HG03460 (cell line): ENCODE data around the gene NCS1.

Experiments used
- ATAC-seq: cut with Tn5 transposase; IDR thresholded peaks from one replicate; pipeline ENCODE4 v1.9.1; 2021; ENCODE audit not compliant: unreplicated experiment

The NCS1 gene

DNA sequence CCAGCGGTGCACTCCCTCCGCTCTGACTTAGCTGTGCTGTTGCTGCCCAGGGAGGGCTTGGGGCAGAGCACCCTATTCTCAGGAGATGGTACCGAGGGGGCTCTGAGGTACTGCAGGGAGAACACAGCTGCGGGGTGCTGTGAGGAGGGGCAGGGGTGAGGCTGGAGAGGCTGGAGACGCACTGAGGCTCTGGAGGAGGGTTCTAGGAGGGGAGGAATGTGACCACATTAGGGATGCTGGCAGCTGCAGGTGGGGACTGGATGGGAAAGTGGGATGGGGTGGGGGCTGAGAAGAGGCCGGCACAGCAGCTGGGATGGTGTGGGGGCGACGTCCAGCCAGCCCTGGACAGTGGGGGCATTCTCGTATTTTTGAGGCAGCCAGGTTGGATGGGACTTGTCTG is 20.9 kb downstream of the NCS1 start:
- ATAC-seq, result no peak

DNA sequence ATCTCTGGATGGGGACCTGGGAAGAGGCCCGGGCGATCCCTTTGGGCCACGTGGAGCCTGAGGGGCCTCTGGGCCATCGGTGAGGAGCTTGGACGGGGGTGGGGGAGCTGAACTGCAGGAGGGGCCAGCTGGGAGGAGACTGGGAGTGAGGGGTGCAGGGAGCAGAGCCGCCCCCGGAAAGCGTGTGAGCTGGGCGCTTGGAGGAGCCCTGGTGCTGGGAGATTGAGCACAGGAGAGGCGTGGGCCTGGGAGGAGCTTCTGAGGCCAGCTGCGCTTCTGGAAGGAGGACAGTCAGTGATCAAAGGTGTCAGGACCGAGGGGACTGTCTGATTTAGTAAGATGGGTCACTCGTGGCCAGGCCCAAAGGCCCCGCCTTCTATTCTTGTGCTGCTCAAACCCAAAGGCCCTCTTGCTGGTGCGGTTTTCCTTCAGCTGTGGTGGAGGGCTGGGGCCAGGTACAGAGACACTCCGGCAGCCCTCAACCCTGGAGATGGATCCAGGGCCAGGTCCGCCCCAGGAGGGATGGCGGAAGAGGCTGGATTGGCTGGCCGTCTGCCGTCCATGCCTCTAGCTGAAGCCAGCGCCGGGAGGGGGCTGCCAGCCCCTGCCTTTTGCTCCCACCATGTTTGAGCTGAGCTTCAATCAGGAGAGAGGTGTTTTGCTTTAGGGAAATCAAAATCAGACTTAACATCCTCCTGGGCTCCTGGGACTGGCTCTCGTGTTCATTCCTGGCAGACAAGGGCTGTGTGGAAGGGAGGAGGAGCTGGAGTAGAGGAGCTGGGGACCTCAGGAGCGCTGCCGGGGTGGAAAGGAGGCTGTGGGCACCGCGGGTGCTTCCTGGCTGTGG is 21.6 kb downstream of the NCS1 start:
- no peak for ATAC-seq

DNA sequence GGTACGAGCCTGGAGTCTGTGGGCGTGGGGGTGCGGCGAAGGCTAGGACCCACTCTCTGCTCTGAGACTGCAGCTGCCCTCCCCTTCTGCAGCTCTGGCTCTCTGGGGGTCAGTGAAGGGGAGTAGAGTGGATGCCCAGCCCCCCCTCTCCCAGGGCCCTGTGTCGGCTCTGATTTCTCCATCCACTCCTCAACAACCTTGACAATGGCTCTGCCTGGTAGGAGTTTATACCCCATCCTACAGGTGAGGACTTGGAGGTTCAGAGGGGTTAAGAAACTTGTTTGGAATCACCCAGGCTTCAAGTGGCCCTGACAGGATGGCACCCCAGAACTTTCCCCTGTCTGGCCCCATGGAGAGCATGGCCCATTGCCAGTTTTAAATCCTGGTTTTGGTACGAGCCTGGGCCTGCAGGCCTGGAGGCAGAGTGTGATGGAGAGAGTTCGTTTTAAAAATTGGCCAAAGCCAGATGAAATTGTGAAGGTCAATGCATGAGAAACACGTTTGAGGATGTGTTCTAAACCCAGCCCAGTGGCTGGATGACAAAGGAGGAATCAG is 22.3 kb downstream of the NCS1 start:
- ATAC-seq, result no peak

DNA sequence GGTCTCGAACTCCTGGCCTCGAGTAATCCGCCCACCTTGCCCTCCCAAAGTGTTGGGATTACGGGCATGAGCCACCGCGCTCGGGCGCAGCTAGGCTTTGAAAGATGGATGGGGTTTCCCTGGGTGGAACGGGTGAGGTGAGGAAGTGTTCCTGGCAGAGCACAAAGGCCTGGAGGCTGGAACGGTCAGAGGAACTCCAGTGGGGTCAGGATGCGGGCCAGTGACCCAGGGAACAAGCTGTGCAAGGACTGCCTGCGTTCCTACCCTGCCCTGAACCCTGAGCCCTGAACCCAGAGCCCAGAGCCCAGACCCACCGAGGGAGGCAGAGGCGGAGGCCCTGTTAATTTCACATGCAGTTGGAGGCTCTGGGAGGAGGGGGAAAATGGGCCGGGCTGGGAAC is 23.4 kb downstream of the NCS1 start:
- ATAC-seq, result no peak

DNA sequence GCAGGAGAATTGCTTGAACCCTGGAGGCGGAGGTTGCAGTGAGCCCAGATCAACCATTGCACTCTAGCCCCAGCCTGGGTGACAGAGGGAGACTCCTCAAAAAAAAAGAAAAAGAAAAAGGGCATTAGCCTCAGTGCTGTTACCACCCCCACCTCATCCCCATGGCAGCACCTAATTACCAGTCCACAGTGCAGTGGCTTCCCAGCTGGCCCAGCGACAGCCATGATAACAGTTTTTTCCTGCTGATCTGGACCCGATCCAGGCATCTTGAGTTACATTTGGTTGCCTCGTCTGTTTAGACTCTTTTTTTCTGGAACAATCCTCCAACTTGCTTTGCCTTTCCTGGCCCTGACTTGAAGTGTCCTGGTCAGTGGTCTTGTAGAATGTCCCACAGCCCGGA is 24.4 kb downstream of the NCS1 start:
- ATAC-seq, result no peak

DNA sequence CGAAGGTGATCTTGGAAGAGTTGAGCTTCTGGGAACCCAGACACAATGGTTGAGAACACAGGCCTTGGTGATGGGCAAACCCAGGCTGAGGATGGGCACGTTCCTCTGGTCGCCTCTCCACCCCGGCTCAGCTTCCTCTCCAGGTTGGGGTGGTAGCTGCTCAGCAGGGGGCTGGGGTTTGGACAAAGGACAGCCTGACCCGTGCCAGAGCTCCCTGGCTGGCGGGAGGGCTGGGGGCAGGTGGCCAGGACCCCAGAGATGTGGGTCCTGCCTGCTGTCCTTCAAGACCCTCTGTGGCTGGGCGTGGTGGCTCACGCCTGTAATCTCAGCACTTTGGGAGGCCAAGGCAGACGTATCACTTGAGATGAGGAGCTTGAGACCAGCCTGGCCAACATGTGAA is 25.2 kb downstream of the NCS1 start:
- no peak for ATAC-seq

DNA sequence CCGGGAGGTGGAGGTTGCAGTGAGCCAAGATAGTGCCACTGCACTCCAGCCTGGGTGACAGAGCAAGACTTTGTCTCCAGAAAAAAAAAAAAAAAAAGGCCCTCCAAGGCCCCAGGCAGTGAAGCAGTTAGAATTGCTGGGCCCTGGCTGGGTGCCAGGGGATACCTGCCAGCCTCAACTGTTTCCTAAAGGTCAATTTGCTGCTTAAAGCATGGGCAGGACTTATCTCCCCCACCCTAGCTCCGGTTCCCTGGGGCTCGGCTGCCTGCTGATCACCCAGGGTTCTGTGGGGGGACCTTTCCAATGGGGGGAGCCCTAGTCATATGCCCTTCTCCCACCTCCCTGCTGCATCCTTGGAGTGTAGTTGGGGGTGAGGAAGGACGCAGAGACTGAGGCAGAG is 25.7 kb downstream of the NCS1 start:
- ATAC-seq, result no peak

DNA sequence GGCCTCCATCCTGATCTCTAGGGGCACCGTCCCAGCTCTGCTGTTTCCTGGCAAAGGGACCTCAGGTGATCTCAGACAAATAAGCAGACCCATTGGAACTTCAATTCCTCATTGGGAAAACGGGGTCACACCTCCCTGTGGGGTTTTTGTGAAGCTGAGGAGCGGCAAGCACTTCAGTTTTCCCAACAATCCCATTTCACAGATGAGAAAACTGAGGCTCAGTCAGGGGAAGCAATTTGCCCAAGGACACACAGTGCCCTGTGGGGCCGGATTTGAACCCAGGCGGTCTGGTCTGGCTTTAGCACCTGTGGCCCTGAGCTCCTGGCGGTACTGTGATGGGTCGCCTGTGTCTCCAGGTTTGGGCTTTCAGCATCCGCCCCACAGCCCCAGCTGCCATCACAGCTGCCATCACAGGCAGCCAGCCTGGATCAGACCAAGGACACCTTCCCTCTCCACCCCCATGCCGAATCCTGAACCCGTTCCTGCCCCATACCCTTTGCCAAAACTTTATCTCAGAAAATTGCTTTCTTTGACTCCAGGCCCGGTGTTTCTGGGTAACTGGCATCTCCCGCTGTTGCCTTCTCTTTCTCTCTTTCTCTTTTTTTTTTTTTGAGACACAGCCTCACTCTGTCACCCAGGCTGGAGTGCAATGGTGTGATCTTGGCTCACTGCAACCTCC is 26.4 kb downstream of the NCS1 start:
- no peak for ATAC-seq

DNA sequence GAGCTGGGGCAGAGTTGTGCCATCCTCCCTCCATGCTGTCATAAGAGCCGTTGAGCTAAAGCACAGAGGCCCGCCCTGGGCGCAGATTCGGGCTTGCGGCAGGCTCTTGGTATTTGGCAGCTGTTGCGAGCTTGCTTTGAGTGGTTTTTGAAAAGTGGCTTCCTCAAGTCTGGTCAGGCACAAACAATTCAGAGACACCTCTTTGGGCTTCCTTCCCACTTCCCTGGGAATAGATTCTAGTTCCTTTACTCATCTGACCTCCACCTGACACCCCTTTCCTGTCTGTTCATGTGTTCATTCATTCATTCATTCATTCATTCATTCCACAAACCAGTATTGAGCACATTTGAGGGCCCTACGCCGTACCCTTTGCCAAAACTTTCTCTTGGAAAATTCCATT is 27.4 kb downstream of the NCS1 start:
- ATAC-seq, result no peak

DNA sequence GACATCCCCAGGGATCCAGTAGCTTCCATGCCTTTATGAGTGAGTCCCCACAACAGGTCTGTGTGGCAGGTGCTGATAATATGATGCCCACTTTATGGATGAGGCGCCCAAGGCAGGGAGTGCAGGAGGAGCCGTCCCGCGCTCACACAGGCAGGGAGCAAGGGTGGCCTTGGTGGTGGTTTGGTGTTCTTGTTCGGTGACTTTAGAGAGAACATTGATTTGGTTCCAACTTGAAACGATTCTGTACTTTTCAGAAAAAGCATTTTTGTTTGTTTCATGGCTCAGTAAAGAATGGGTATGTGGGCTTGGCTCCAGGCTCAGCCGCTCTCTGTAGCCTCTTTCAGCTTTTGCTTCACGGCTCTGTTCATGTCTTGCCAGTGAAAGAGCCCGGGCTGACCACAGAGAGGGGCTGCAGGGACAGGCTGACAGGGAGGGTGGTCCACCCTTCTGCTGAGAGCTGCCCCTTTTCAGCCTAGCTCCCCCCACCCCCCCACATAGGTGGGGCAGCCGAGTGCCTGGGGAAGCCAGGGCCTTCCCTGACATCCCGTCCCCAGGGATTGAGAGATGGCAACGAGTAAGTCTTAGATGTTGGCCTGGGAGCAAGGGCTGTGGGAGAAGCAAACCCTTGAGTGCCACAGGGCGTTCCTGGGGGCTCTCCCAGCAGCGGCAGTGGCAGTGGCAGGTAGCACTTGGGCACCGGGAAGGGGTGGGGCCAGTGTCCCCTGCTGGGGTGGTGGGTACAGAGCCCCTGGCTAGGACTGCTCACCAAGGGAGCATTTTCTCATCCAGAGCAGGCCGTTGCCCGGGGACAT is 28.0 kb downstream of the NCS1 start:
- no peak for ATAC-seq

DNA sequence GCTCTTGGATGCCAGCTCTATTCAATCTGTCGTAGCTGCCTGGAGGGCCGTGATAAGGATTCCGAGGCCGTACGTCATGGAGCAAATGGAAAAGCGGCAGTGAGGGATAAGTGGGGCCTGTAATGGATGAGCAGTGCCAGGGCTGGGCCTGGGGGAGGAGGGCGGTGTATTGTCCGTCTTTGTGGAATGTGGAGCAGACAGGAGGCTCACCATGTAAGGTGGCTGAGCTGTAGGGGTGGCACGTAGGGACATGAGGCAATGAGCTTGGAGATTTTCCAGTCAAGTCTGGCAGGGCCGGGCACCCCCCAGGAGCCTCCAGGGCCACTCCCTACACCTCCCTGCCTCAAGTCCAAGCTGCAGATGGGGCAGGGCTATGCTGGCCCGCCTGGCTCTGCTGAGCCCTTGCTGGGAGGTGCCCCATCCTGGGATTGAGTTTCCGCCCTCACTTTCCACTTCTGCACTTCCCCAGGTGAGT is 29.2 kb downstream of the NCS1 start:
- no peak for ATAC-seq

DNA sequence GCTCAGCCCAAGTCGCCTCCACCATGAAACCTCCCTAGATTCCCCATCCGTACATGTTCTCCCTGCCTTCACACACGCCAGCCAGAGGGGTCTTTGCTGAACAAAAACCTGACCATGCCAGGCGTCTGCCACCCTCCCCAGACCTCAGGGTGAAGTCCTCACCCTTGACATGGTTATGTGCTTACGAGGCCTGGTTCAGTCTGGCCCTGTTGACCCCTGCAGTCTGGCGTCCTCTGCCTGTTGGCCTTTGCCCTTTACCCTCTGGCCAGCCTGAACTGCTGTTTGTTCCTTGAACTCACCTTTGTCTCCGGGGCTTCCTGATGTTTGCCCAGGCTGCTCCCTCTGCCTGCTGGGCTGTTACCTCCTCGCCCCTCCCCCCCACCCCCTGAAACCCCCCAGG is 29.8 kb downstream of the NCS1 start:
- no peak for ATAC-seq

DNA sequence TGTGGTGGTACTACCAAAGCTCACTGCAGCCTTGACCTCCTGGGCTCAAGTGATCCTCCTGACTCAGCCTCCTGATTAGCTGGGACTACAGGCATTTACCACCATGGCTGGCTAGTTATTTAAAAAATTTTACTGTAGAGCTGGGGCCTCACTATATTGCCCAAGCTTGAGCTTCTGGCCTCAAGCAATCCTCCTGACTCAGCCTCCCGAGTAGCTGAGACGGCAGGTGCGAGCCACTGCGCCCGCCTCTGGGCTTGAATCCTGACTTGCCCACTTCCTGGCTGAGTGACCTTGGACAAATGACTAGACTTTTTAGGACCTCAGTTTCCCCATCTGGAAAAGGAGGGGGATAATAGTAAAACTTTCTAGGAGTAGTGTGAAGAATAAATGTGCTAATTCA is 32.1 kb downstream of the NCS1 start:
- ATAC-seq, result no peak

DNA sequence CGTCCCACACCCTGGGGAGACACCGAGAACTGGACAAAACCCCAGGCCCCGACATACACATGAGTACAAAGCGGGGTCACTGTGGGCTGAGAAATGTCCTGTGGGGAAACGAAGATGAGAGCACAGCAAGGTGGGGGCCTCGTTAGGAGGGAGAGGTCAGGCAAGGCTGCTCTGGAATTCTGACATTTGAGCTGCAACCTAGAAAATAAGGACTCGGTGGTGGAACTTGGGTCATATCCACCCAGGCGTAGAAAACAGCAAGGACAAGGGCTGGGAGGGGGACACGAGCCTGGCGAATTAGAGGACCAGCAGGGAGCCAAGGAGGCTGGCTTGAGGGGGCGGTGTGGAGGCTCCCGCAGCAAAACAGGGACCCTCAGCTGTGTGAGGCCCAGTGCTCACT is 32.8 kb downstream of the NCS1 start:
- ATAC-seq, result no peak

DNA sequence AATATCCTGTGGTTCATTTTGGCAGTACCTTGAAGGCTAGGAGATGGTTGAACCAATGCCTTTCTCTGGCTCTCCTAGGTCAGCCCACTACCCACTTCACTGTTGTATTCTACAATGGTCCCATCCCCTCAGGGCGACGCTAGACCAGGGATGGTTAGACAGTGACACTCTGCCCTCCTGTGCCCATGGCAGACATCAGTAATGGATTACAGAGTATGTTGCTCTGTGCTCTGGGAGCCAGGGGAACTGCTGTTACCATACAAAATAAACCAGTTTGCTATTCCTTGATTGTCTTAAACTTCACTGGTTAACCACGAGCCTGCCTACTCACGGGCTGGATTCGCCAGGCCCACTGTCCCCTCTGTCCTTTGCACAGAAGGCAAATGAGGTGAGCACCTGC is 33.7 kb downstream of the NCS1 start:
- no peak for ATAC-seq

DNA sequence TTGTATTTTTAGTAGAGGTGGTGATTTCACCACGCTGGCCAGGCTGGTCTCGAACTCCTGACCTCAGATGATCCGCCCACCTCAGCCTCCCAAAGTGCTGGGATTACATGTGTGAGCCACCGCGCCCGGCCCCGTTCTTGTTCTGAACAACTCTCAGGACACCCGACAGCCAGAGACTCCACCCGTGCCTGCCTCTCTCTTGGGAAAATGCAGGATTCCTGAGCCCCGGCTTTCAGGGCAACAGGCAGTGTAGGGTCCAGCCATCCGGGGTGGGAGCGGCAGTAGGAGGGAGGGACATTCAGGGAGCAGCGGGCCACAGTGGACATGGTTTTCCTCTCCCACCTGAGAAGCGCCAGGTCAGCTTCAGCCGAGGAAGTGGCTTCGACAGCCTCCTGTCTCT is 34.4 kb downstream of the NCS1 start:
- ATAC-seq, result no peak

DNA sequence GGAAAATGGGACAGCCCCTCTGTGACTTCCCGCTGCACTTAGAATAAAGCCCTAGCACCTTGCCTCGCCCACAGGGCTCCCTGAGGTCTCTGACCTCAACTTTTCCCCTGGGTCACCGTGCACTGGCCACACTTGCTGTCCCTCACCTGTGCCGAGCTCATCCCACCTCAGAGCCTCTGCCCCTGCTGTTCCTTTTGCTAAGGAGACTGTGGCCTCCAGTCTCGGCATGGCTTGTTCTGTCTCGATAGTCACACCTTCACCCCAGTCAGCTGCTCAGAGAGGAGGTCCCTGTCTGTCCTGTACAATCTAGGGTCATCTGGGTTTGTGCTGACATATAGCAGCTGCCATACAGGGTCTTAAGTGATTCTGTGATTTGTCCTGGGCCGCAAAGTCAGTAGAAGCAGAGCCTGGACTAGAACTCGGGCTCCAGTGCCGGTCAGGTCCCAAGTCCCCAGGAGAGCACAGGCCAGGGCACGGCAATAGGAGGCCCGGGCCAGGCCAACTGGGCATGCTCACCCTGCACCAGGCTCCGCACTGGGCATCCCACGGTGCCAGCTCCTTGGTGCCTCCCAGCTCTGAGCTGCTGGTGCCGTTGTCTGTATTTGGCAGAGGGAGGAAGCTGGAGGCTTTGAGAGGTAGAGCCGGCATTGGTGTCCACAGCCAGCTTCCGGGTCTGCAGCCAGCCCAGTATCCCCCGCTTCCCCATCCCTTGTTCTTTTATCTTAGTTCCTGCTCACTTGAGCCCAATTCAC is 35.2 kb downstream of the NCS1 start:
- ATAC-seq, result no peak

DNA sequence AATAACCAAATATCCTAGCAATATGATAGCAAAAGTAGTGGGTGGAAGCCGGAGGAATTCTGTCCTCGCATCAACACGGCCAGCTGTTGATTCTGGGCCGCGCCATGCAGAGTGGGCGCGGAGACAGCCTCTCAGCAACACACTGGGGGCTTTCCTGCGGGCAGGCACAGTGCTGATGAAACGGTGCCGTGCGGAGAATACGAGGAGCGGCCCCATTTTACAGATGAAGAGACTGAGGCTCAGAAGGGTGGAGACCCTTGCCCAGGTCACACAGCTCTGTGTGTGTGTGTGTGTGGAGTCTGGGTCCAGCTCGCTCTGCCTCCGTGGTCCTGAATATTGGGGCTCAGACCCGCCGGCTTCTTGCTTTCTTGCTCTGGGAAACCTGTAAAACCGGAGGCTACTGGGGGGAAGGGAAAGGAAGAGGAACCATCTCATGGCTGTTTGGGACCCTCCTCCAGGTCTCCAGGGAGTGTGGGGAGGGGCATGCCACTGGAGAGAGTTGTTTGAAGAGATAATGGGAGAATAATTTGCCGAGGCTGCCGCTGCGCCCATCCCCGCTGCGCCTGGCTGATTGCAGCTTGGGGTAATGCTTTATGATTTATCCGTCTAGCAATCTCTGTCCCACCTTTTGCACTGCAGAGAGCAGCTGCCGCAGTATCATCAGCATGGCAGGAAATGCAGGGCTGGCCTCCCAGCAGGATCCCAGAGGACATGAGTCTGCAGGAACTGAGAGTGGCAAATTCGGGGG is 36.6 kb downstream of the NCS1 start:
- no peak for ATAC-seq

DNA sequence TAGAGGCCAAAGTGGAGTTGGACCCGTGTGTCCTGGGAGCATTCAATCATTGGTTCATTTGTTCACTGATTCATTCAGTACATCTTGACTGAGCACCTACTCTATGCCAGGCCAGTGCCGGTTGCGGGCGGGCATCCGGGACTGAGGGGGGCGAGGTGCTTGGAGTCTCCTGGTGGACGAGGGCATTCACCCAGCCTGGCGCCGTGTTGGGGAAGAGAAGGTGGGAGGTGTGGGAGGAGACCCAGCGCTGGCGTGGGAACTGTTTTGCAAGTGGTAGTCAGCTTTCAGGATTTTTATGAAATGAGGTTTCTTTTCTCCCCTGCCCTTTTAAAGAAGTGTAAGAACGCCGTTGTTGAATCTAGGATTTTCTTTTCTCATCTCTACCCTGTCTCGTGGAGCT is 37.2 kb downstream of the NCS1 start:
- ATAC-seq, result no peak
